ENCODE data around the gene KLHL17. TPM values are rescaled to one million over a fixed set of nuclear protein-coding genes. Genes with fewer than 3 reads are reported as not detected.

KLHL17 gene
- total and polyA plus RNA-seq, 9 of the 15 experiments (the other 6 are each of a cell fraction or from before 2014, with no cell fraction given) = 0.14 to 84.8 (median 13.0) TPM

- H3K27me3 ChIP-seq (ENCODE audit: control insufficient read depth in 2 of 2, insufficient read depth in 2 of 2, low read length in 2 of 2) = peaks cover 29 to 65% of the 10 kb centered on the region in 2 experiments; a peak in 4 of 5 replicates
- peak; percentile 69 for FAIRE-seq
- H3K27ac ChIP-seq (ENCODE audit: extremely low read depth, low read depth, low read length) = no peak overlapping the region
- H4K20me1 ChIP-seq (replicated peaks; ENCODE audit: control insufficient read depth, insufficient read depth, low read length) = peaks cover 26% of the 10 kb centered on the region; the same call in 1 of the 2 replicates
- no peaks in the 10 kb centered on the region for H3K9me1 ChIP-seq (ENCODE audit: control insufficient read depth, insufficient read depth, low read length)
- in situ Hi-C loops (cut with MboI) = no loop called here
- H3K9ac ChIP-seq (ENCODE audit: insufficient read depth in 1 of 2, low read depth in 2 of 2, low read length in 2 of 2) = no peak overlapping the region
- no peak for DNase-seq (ENCODE audit: extremely low read depth in 1 of 4, low spot score in 3 of 4)
- WGBS (ENCODE audit: insufficient coverage, low coverage, missing lambda C conversion rate) = 11% methylated on average over 6 of the region's 6 CpGs
- no peaks in the 10 kb centered on the region for H3K79me2 ChIP-seq (ENCODE audit: control insufficient read depth, insufficient read depth, low read length)
- no peak overlapping the region for H3K4me3 ChIP-seq
- H3K4me1 ChIP-seq (replicated peaks in 1 of 2; ENCODE audit: control insufficient read depth in 2 of 2, insufficient read depth in 2 of 2, low read length in 2 of 2) = peaks cover 8 to 77% of the 10 kb centered on the region in 2 experiments
- ATAC-seq = no peak
- no TSS peak for BruUV-seq (replicated peaks)
- intact Hi-C loops (cut with micrococcal nuclease) = no loop called here
- ChIA-PET CTCF (ENCODE audit: low intra/inter-chr PET ratio) (no interaction called here), POLR2A (interaction anchor here (0.7 to 0.9 kb wide), 2 partner anchors 10 to 302 kb away, joined by 3 read pairs; no protein-coding TSS in a partner anchor)
- no peaks in the 10 kb centered on the region for H3K9me3 ChIP-seq (replicated peaks; ENCODE audit: control insufficient read depth, insufficient read depth, low read depth, low read length)
- no peak for TF ChIP-seq STAG1 (CRISPR knock-in tag; IDR thresholded peaks at IDR 0.05; ENCODE audit: borderline replicate concordance)
- H3K4me2 ChIP-seq (ENCODE audit: insufficient read depth, low read length) = no peak overlapping the region
- no peak overlapping the region for H2AFZ ChIP-seq (ENCODE audit: low read depth, low read length)
- no peaks in the 10 kb centered on the region for H3K36me3 ChIP-seq (ENCODE audit: control insufficient read depth, insufficient read depth, low read length)
These were observed 45.5 kb upstream of the KLHL17 start for GRCh38 chr1:914891-915280.

GRCh38 chr1:915295-916172 lies 44.9 kb upstream of the KLHL17 start:
- Histone ChIP-seq H2AFZ (ENCODE audit: low read depth, low read length) (no peak overlapping the region), H3K27me3 (ENCODE audit: control insufficient read depth in 2 of 2, insufficient read depth in 2 of 2, low read length in 2 of 2) (peaks cover 33 to 72% of the 10 kb centered on the region in 2 experiments; a peak in 4 of 5 replicates), H3K36me3 (ENCODE audit: control insufficient read depth, insufficient read depth, low read length) (no peaks in the 10 kb centered on the region), H3K79me2 (ENCODE audit: control insufficient read depth, insufficient read depth, low read length) (no peaks in the 10 kb centered on the region), H3K4me3 (no peak overlapping the region), H3K4me2 (ENCODE audit: insufficient read depth, low read length) (no peak overlapping the region), H4K20me1 (replicated peaks; ENCODE audit: control insufficient read depth, insufficient read depth, low read length) (peaks cover 33% of the 10 kb centered on the region; the same call in 1 of the 2 replicates), H3K9ac (ENCODE audit: insufficient read depth in 1 of 2, low read depth in 2 of 2, low read length in 2 of 2) (peak overlapping the region in 1 of 2 experiments; percentile 24; a peak in 1 of 4 replicates), H3K27ac (ENCODE audit: extremely low read depth, low read depth, low read length) (no peak overlapping the region), H3K9me3 (replicated peaks; ENCODE audit: control insufficient read depth, insufficient read depth, low read depth, low read length) (no peaks in the 10 kb centered on the region), H3K4me1 (replicated peaks in 1 of 2; ENCODE audit: control insufficient read depth in 2 of 2, insufficient read depth in 2 of 2, low read length in 2 of 2) (peaks cover 12 to 78% of the 10 kb centered on the region in 2 experiments), H3K9me1 (ENCODE audit: control insufficient read depth, insufficient read depth, low read length) (no peaks in the 10 kb centered on the region)
- BruUV-seq (replicated peaks) = no TSS peak
- DNase-seq (ENCODE audit: extremely low read depth in 1 of 4, low spot score in 3 of 4) (no peak), ATAC-seq (no peak), FAIRE-seq (no peak)
- intact Hi-C loops (cut with micrococcal nuclease) (no loop called here), in situ Hi-C loops (cut with MboI) (no loop called here)
- ChIA-PET POLR2A (interaction anchor here (0.7 kb wide), 1 partner anchor 301 kb away, joined by 3 read pairs; no protein-coding TSS in a partner anchor), CTCF (ENCODE audit: low intra/inter-chr PET ratio) (no interaction called here)
- TF ChIP-seq MAX (CRISPR knock-in tag; IDR thresholded peaks at IDR 0.05) (0 out of 2 replicates have a peak, but pooled peaks have one; percentile 1), RBM39 (optimal IDR thresholded peaks at IDR 0.05; ENCODE audit: low read depth, low read length) (no peak), KDM5B (IDR thresholded peaks at IDR 0.05; ENCODE audit: insufficient replicate concordance, low read depth, low read length) (peak; percentile 37), POLR2G (IDR thresholded peaks at IDR 0.05; ENCODE audit: low read depth, low read length) (peak; percentile 45; the same call in 1 of the 2 replicates), KDM1A (IDR thresholded peaks at IDR 0.05) (0 out of 4 replicates have a peak, but pooled peaks of 1 of the 2 experiments have one; percentile 22), BCOR (IDR thresholded peaks at IDR 0.05) (peak; percentile 62)
- TF ChIP-seq, protein P1, sequence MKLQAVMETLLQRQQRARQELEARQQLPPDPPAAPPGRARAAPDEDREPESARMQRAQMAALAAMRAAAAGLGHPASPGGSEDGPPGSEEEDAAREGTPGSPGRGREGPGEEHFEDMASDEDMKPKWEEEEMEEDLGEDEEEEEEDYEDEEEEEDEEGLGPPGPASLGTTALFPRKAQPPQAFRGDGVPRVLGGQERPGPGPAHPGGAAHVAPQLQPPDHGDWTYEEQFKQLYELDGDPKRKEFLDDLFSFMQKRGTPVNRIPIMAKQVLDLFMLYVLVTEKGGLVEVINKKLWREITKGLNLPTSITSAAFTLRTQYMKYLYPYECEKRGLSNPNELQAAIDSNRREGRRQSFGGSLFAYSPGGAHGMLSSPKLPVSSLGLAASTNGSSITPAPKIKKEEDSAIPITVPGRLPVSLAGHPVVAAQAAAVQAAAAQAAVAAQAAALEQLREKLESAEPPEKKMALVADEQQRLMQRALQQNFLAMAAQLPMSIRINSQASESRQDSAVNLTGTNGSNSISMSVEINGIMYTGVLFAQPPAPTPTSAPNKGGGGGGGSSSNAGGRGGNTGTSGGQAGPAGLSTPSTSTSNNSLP (IDR thresholded peaks at IDR 0.05; ENCODE audit: borderline replicate concordance, low read depth, low read length) = no peak
- 26% methylated on average over 28 of the region's 28 CpGs for WGBS (ENCODE audit: insufficient coverage, low coverage, missing lambda C conversion rate)
